ENCODE measurements around the gene HUNK. TPM values are rescaled to one million over a fixed set of nuclear protein-coding genes. Genes with fewer than 3 reads are reported as not detected.

HUNK gene
- total RNA-seq, 2 experiments from 2014 or later: not detected

- H3K27ac Mint-ChIP-seq: no peak overlapping the region
- H3K9me3 ChIP-seq (ENCODE audit: control insufficient read depth in 1 of 2, insufficient read depth in 1 of 2, low read length in 2 of 2): no peaks in the 10 kb centered on the region
- no peak overlapping the region for H3K4me3 ChIP-seq (ENCODE audit: low read length)
- no peaks in the 10 kb centered on the region for H3K36me3 Mint-ChIP-seq (ENCODE audit: low read depth)
- no peaks in the 10 kb centered on the region for H3K4me1 Mint-ChIP-seq (ENCODE audit: low read depth)
- POLR2A ChIA-PET: no interaction called here
- intact Hi-C loops (cut with DNase I, micrococcal nuclease): no loop called here
- H3K4me1 ChIP-seq (ENCODE audit: insufficient read depth, low read length): no peaks in the 10 kb centered on the region
- H3K4me3 Mint-ChIP-seq: no peak overlapping the region
- CTCF ChIA-PET: no interaction called here
- TF ChIP-seq, protein P1, sequence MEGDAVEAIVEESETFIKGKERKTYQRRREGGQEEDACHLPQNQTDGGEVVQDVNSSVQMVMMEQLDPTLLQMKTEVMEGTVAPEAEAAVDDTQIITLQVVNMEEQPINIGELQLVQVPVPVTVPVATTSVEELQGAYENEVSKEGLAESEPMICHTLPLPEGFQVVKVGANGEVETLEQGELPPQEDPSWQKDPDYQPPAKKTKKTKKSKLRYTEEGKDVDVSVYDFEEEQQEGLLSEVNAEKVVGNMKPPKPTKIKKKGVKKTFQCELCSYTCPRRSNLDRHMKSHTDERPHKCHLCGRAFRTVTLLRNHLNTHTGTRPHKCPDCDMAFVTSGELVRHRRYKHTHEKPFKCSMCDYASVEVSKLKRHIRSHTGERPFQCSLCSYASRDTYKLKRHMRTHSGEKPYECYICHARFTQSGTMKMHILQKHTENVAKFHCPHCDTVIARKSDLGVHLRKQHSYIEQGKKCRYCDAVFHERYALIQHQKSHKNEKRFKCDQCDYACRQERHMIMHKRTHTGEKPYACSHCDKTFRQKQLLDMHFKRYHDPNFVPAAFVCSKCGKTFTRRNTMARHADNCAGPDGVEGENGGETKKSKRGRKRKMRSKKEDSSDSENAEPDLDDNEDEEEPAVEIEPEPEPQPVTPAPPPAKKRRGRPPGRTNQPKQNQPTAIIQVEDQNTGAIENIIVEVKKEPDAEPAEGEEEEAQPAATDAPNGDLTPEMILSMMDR (IDR thresholded peaks at IDR 0.05): no peak
- ATAC-seq (ENCODE audit: poor library complexity): no peak
- peaks cover 8 to 11% of the 10 kb centered on the region in 2 experiments for H3K27me3 ChIP-seq (ENCODE audit: control insufficient read depth in 1 of 2, insufficient read depth in 2 of 2, low read length in 2 of 2)
- DNase-seq: no peak
- H3K36me3 ChIP-seq (ENCODE audit: insufficient read depth, low read length): no peaks in the 10 kb centered on the region
- no peaks in the 10 kb centered on the region for H3K9me3 Mint-ChIP-seq
- H3K27me3 Mint-ChIP-seq: peaks cover 36% of the 10 kb centered on the region
- H3K27ac ChIP-seq (ENCODE audit: low read depth in 1 of 2, low read length in 2 of 2): no peak overlapping the region
Measured at GRCh38 chr21:31844206-31844605, 28.6 kb upstream of the HUNK start.

DNA sequence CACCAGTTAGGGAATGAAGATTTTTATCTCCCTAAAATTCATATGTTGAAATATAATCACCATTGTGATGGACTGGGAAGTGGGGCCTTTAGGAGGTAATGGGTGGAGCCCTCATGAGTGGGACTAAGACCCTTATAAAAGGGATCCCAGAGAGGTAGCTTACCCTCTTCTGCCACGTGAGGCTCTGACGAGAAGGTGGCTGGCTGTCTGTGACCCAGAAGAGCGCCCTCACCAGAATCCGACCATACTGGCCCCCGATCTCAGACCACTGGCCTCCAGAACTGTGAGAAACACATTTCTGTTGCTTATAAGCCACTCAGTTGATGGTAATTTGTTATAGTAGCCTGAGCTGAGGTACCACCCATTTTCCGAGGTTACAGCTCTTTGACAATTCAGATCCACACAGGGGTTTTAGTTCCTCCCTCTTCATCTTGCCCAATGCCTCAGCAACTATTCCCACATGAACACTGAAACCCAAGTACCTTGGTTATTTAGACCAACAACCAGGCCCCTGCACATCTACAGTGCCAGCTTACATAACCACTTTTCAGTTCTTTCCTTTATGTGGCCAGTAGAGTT is 27.6 kb upstream of the HUNK start:
- Mint-ChIP-seq H3K27me3 (peaks cover 27% of the 10 kb centered on the region), H3K27ac (no peak overlapping the region), H3K9me3 (no peaks in the 10 kb centered on the region), H3K36me3 (ENCODE audit: low read depth) (no peaks in the 10 kb centered on the region), H3K4me1 (ENCODE audit: low read depth) (no peaks in the 10 kb centered on the region), H3K4me3 (no peak overlapping the region)
- DNase-seq (no peak), ATAC-seq (ENCODE audit: poor library complexity) (no peak)
- ChIA-PET POLR2A (no interaction called here), CTCF (no interaction called here)
- Histone ChIP-seq H3K27ac (ENCODE audit: low read depth in 1 of 2, low read length in 2 of 2) (no peak overlapping the region), H3K36me3 (ENCODE audit: insufficient read depth, low read length) (no peaks in the 10 kb centered on the region), H3K4me3 (ENCODE audit: low read length) (no peak overlapping the region), H3K9me3 (ENCODE audit: control insufficient read depth in 1 of 2, insufficient read depth in 1 of 2, low read length in 2 of 2) (no peaks in the 10 kb centered on the region), H3K27me3 (ENCODE audit: control insufficient read depth in 1 of 2, insufficient read depth in 2 of 2, low read length in 2 of 2) (peaks cover 8 to 11% of the 10 kb centered on the region in 2 experiments), H3K4me1 (ENCODE audit: insufficient read depth, low read length) (no peaks in the 10 kb centered on the region)
- intact Hi-C loops (cut with DNase I, micrococcal nuclease): no loop called here
- TF ChIP-seq, protein P1 (IDR thresholded peaks at IDR 0.05): no peak

DNA sequence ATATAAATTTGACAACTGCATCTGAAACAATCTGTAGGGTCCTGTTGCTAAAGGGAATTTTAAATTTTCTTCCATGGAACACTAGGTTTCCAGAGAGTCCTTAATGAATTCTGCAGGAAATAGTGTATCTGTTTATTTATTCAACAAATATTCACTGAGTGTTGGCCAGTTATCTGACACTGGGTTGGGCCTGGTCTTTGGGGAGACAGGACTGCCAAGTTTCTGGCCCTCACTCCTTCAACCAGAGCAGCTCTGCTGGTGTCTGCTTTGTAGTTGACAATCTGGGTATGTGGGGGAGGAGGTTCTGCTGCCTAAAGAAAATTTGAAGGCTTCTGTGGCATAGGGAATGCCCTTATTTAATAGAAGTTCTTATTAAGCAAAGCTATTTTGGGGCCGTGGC is 26.1 kb upstream of the HUNK start:
- Histone ChIP-seq H3K4me3 (ENCODE audit: low read length) (no peak overlapping the region), H3K9me3 (ENCODE audit: control insufficient read depth in 1 of 2, insufficient read depth in 1 of 2, low read length in 2 of 2) (peaks cover 0 to 3% of the 10 kb centered on the region in 2 experiments), H3K4me1 (ENCODE audit: insufficient read depth, low read length) (no peaks in the 10 kb centered on the region), H3K27ac (ENCODE audit: low read depth in 1 of 2, low read length in 2 of 2) (no peak overlapping the region), H3K36me3 (ENCODE audit: insufficient read depth, low read length) (no peaks in the 10 kb centered on the region), H3K27me3 (ENCODE audit: control insufficient read depth in 1 of 2, insufficient read depth in 2 of 2, low read length in 2 of 2) (peaks cover 8 to 11% of the 10 kb centered on the region in 2 experiments)
- Mint-ChIP-seq H3K9me3 (no peaks in the 10 kb centered on the region), H3K27ac (no peak overlapping the region), H3K4me1 (ENCODE audit: low read depth) (no peaks in the 10 kb centered on the region), H3K4me3 (no peak overlapping the region), H3K36me3 (ENCODE audit: low read depth) (no peaks in the 10 kb centered on the region), H3K27me3 (peaks cover 29% of the 10 kb centered on the region)
- ChIA-PET CTCF (no interaction called here), POLR2A (no interaction called here)
- intact Hi-C loops (cut with DNase I, micrococcal nuclease): no loop called here
- ATAC-seq (ENCODE audit: poor library complexity): no peak
- no peak for DNase-seq
- TF ChIP-seq, protein P1 (IDR thresholded peaks at IDR 0.05): no peak

Data from CD4-positive, alpha-beta T cell (primary cell).